GM23248 (cell line): ENCODE measurements around the gene MACROD2. TPM values are rescaled to one million over a fixed set of nuclear protein-coding genes. Genes with fewer than 3 reads are reported as not detected.

Experiments
- DNase-seq: peaks from one replicate; pipeline ENCODE4 v3.0.0-alpha.2; 2015
- H2AFZ ChIP-seq: fragments of 200-600 bp; sonication (generic); 2 replicates; pipeline ENCODE4 v1.6.1; 2016; ENCODE audit warnings: antibody characterized with exemption
- H3F3A ChIP-seq: fragments of 200-600 bp; sonication (generic); 2 replicates; pipeline ENCODE4 v1.6.1; 2016; ENCODE audit warnings: mild to moderate bottlenecking, antibody characterized with exemption, mixed run types; ENCODE audit not compliant: insufficient read depth
- H3K27ac ChIP-seq: fragments of 200-600 bp; sonication (generic); 2 replicates; pipeline ENCODE4 v1.5.1; 2016; ENCODE audit warnings: mild to moderate bottlenecking
- H3K27me3 ChIP-seq: fragments of 200-600 bp; sonication (generic); replicated peaks from 2 replicates; pipeline ENCODE4 v1.6.1; 2016; ENCODE audit warnings: mild to moderate bottlenecking; ENCODE audit not compliant: insufficient read depth
- H3K36me3 ChIP-seq: fragments of 200-600 bp; sonication (generic); 2 replicates; pipeline ENCODE4 v1.6.1; 2016; ENCODE audit warnings: low read depth, mild to moderate bottlenecking
- H3K4me1 ChIP-seq: fragments of 200-600 bp; sonication (generic); 2 replicates; pipeline ENCODE4 v1.6.1; 2016; ENCODE audit warnings: mild to moderate bottlenecking; ENCODE audit not compliant: insufficient read depth
- H3K4me2 ChIP-seq: fragments of 200-600 bp; sonication (generic); one replicate; pipeline ENCODE4 v1.6.1; 2016; ENCODE audit warnings: mild to moderate bottlenecking; ENCODE audit not compliant: unreplicated experiment
- H3K4me3 ChIP-seq: fragments of 200-600 bp; sonication (generic); 2 replicates; pipeline ENCODE4 v1.5.1; 2016; ENCODE audit warnings: mild to moderate bottlenecking
- H3K79me2 ChIP-seq: fragments of 200-600 bp; sonication (generic); 2 replicates; pipeline ENCODE4 v1.6.1; 2016; ENCODE audit warnings: mild to moderate bottlenecking; ENCODE audit not compliant: insufficient read depth
- H3K9ac ChIP-seq: fragments of 200-600 bp; sonication (generic); 2 replicates; pipeline ENCODE4 v1.6.1; 2016; ENCODE audit warnings: mild to moderate bottlenecking
- H3K9me2 ChIP-seq: fragments of 200-600 bp; sonication (generic); 2 replicates; pipeline ENCODE4 v1.6.1; 2016; ENCODE audit warnings: mixed run types, mild to moderate bottlenecking, moderate library complexity; ENCODE audit not compliant: insufficient read depth
- H3K9me3 ChIP-seq: fragments of 200-600 bp; sonication (generic); one replicate; pipeline ENCODE4 v1.6.1; 2017; ENCODE audit warnings: low read depth
- H4K20me1 ChIP-seq: fragments of 200-600 bp; sonication (generic); 2 replicates; pipeline ENCODE4 v1.6.0; 2016; ENCODE audit not compliant: insufficient read depth
- EZH2 ChIP-seq: fragments of 200-600 bp; sonication (generic); IDR thresholded peaks from 2 replicates; pipeline ENCODE4 v1.6.1; 2018; ENCODE audit warnings: antibody characterized with exemption, mild to moderate bottlenecking; ENCODE audit not compliant: insufficient read depth, poor library complexity, severe bottlenecking
- EZH2phosphoT487 ChIP-seq: fragments of 200-600 bp; sonication (generic); IDR thresholded peaks from 2 replicates; pipeline ENCODE4 v1.6.1; 2018; ENCODE audit warnings: antibody characterized with exemption, moderate library complexity, mild to moderate bottlenecking, low read depth; ENCODE audit not compliant: insufficient read depth
- WGBS, 2 experiments: methylation state at CpG; one replicate each; pipeline ENCODE4 v1.1.6; 2015 to 2017; ENCODE audit warnings: low lambda C conversion rate in 2 of 2, low coverage in 1 of 2; ENCODE audit errors: missing lambda C conversion rate in 2 of 2; 5-methylcytosine and 5-hydroxymethylcytosine counted together
- in situ Hi-C: fragments of 300-500 bp; cut with MboI; formaldehyde crosslinking; loops from 2 replicates; pipeline ENCODE4 v1.15.0; 2020
- polyA plus RNA-seq: library from polyadenylated mRNA; unstranded; fragments of >200 nt; fragmentation: Nextera tagmentation; extraction: Ambion mirVana; gene quantifications from 2 replicates; pipeline ENCODE4 v1.2.1, GENCODE V29; 2016
- total RNA-seq: library from RNA; depleted of rRNA; stranded (reverse); fragments of >200 nt; shearing (Covaris generic); gene quantifications from 2 replicates; pipeline ENCODE4 v1.2.3, GENCODE V29; 2014

Gene MACROD2
- total and polyA plus RNA-seq, 2 experiments from 2014 or later, result 1.1 to 3.1 TPM

DNA sequence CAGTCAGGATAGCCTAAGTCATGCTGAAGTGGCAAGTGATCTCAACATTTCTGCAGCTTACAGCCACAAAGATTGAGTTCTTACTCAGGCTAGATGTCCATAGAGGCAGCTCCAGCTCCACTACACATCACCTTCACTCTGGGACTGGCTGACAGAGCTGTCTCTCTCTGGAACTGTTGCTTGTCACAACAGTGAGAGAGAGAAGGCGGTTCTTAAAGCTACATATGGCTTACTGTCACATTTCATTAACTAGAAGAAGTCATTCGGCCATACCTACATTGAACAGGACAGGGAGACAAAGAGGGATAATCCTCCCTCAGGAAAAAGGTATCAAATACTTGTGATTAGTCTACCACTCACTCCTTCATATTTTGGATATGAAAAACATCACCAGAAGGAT, 1257.0 kb downstream of the MACROD2 start:
- in situ Hi-C loops, result no loop called here
- 55 to 58% methylated on average over 2 of the region's 2 CpGs for WGBS, 2 experiments

DNA sequence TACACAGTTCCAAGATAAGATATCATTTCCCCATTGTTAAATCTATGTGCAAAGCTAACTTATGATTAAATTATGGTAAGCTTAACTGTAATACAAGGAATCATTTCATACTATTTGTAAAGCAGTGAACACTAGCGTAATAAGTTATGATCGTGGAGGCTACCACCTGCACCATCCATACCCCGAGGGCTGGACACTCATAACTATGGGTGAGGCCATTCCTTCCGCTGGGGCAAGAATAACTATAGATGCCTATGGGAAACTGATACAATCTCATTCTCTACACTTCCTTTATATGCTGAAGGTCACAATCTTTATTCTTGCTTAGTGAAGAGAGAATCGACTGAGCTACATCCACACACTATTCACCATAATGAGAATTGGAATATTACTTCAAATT, 1258.1 kb downstream of the MACROD2 start:
- no peak for DNase-seq
- Histone ChIP-seq H3K36me3 (no peaks in the 10 kb centered on the region), H3K9ac (no peak overlapping the region), H4K20me1 (no peaks in the 10 kb centered on the region), H3F3A (no peaks in the 10 kb centered on the region), H2AFZ (no peak overlapping the region), H3K79me2 (no peaks in the 10 kb centered on the region), H3K9me3 (no peaks in the 10 kb centered on the region), H3K27me3 (no peaks in the 10 kb centered on the region), H3K4me1 (no peaks in the 10 kb centered on the region), H3K27ac (no peak overlapping the region), H3K9me2 (no peaks in the 10 kb centered on the region), H3K4me3 (no peak overlapping the region), H3K4me2 (no peak overlapping the region)
- in situ Hi-C loops, result no loop called here
- TF ChIP-seq EZH2phosphoT487, result no peak
- TF ChIP-seq EZH2, result no peak
- WGBS, 2 experiments, result 79 to 83% methylated on average over 5 of the region's 5 CpGs

More for the DNA sequence above, 1257.0 kb downstream of the MACROD2 start:
- H3K36me3 ChIP-seq, result no peaks in the 10 kb centered on the region
- no peaks in the 10 kb centered on the region for H3K27me3 ChIP-seq
- no peaks in the 10 kb centered on the region for H3K79me2 ChIP-seq
- H3K4me2 ChIP-seq, result no peak overlapping the region
- no peaks in the 10 kb centered on the region for H3K4me1 ChIP-seq
- no peak for DNase-seq
- no peaks in the 10 kb centered on the region for H3K9me2 ChIP-seq
- no peaks in the 10 kb centered on the region for H3K9me3 ChIP-seq
- H3K9ac ChIP-seq, result no peak overlapping the region
- no peak overlapping the region for H2AFZ ChIP-seq
- no peaks in the 10 kb centered on the region for H3F3A ChIP-seq
- no peak overlapping the region for H3K27ac ChIP-seq
- no peaks in the 10 kb centered on the region for H4K20me1 ChIP-seq
- TF ChIP-seq EZH2 (no peak), EZH2phosphoT487 (no peak)
- no peak overlapping the region for H3K4me3 ChIP-seq

DNA sequence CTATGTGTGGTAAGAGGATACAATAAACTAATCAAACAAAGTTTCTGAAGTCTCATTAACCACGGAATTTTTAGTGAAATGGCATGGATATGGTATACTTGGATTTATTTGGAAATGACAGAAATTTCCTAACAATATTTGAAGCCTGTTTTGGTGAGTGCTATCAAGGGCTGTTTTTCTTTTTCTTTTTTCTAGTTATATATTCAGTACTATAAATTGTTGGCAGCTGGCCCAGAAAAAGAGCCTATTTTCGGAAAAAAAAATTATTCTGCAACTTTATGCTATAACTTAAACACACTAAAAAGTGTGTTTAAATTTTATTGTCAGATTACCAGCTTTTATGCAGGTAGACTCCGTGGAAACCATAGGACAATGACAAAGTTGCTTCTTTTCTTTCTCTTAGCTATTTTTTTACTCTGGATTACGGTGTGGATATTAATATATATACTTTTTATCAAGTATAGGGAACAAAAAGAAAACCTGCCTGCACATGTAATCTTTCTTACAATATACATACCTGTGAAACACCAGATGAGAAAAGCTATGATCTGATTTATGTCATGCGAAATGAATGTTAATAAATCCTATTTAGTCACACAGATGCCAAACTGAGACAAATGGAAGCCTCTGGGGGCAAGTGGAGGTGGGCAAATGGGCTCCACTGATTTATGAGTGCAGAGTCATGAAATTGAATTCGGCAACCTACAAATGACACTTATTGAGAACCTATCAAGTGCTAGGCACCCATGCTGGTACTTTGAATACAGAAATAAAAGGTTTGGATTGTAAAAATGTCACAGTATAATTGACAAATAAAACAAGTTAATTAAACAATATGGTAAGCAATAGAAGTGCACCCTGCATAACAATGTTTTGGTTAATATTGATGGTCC, 1261.6 kb downstream of the MACROD2 start:
- in situ Hi-C loops, result no loop called here
- Histone ChIP-seq H3K27me3 (no peaks in the 10 kb centered on the region), H3K4me1 (no peaks in the 10 kb centered on the region), H3K79me2 (no peaks in the 10 kb centered on the region), H3K9me2 (no peaks in the 10 kb centered on the region), H3K9me3 (no peaks in the 10 kb centered on the region), H3K36me3 (no peaks in the 10 kb centered on the region), H3K9ac (no peak overlapping the region), H3K4me3 (no peak overlapping the region), H2AFZ (no peak overlapping the region), H3K27ac (no peak overlapping the region), H4K20me1 (no peaks in the 10 kb centered on the region), H3F3A (no peaks in the 10 kb centered on the region), H3K4me2 (no peak overlapping the region)
- no peak for DNase-seq
- WGBS, 2 experiments, result 57 to 64% methylated on average over 6 of the region's 6 CpGs
- TF ChIP-seq EZH2phosphoT487 (no peak), EZH2 (no peak)

DNA sequence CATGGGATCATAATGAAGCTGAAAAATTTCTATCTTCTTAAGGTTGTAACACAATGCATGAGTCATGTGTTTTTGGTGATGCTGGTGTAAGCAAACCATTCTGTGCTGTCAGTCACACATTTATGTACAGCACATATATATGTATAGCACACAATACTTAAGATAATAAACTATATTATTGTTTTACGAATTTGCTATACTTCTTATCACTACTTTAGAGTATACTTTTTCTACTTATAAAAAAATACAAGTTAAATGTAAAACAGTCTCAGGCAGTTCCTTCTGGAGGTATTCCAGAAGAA, 1262.2 kb downstream of the MACROD2 start:
- 55 to 63% methylated on average over 1 of the region's 1 CpG for WGBS, 2 experiments
- Histone ChIP-seq H3K27me3 (no peaks in the 10 kb centered on the region), H3K27ac (no peak overlapping the region), H3K79me2 (no peaks in the 10 kb centered on the region), H3K9ac (no peak overlapping the region), H3K36me3 (no peaks in the 10 kb centered on the region), H4K20me1 (no peaks in the 10 kb centered on the region), H3F3A (no peaks in the 10 kb centered on the region), H3K4me2 (no peak overlapping the region), H2AFZ (no peak overlapping the region), H3K4me1 (no peaks in the 10 kb centered on the region), H3K9me3 (no peaks in the 10 kb centered on the region), H3K9me2 (no peaks in the 10 kb centered on the region), H3K4me3 (no peak overlapping the region)
- TF ChIP-seq EZH2, result no peak
- no peak for TF ChIP-seq EZH2phosphoT487
- in situ Hi-C loops, result no loop called here
- DNase-seq, result no peak
